Measurements from ENCODE around the gene LYSMD4.

Gene LYSMD4

DNA sequence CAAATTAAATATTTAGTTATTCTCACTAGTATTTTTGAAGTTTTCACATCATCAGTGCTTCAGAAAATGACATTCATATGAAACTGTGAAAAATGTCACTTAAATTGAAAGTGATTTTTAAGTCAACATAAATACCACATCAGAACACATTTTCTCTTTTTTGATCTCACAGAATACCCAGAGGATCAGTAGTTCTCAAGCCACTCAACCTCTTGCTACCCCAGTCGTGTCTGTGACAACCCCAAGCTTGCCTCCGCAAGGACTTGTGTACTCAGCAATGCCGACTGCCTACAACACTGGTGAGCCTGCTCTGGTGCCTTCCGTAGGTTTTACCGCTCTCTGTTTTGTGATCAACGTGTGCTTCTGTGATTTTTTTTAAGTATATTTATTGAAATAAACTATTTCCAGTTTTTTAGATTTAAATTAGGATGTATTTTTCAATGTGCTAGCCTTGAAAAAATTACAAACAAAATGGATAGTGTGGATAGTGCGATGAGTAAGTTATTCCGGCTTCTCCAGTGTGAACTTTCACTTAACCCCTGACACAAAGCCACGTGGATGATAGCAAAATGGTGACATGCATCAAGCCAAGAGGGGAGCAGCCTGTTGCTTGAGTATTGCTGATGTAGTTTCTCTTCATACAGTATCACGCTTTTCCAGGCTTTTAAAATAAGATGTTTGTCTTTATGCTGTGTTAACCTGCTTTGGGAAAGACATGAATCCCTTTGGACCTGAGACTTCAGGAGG, 26.5 kb downstream of the LYSMD4 start:
- DNase-seq (ENCODE audit: low read depth): no peak

DNA sequence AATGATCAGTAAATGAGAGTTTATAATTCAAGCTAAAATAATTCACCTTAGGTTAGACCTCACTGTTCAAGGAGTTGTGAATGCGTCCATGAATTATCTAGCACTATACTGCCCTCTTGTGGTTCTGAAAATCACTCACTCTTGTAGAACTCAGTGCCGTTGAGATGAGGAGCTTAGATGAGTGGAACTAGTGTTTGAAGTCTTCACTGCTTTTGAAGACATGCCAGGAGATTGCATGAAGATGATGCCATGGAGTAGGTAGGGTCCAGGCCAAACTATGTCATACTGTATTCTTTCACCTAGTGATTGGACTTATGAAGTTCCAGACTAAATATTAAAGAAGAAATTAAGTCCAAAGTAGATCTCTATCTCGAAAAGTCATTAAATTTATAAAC, 28.8 kb downstream of the LYSMD4 start:
- DNase-seq (ENCODE audit: low read depth): peak; percentile 79

DNA sequence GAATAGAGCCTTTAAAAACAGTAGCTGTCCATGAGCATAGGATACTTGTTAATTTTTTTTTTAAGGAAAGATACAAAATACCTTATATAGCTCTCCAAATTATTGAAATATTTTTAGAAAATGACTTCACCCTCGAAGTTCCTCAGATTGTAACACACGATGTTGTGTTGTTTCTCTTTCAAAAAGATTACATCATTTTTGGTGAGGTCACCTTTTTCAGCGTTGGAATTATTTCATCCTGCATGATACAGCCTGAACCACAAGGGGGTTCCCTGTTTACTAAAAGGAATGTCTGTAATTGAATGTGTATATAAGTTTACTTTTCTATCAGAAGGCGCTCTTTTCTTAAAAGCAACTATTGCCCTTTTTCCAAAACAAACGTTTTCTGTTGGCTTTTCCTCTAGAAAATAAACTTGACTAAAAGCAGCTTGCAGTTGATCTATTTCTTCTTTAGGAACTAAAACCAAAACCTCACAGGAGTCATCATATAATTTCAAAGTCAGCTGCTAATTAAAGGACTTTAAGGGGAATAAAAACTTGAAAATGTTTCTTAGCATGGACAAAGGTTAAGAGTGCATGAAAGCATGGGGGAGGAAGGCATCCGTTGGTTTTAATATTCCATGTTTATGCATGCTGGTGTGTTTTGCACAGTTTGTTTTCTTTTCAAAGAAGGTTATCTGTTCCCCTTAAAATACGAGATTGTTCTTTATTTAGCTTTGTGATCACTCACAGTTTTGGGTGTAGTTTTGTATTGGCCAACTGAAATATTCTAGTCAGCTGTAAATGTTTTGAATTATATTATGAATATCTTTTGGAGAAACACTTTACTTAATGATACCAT, 29.4 kb downstream of the LYSMD4 start:
- DNase-seq (ENCODE audit: low read depth): peak; percentile 86

DNA sequence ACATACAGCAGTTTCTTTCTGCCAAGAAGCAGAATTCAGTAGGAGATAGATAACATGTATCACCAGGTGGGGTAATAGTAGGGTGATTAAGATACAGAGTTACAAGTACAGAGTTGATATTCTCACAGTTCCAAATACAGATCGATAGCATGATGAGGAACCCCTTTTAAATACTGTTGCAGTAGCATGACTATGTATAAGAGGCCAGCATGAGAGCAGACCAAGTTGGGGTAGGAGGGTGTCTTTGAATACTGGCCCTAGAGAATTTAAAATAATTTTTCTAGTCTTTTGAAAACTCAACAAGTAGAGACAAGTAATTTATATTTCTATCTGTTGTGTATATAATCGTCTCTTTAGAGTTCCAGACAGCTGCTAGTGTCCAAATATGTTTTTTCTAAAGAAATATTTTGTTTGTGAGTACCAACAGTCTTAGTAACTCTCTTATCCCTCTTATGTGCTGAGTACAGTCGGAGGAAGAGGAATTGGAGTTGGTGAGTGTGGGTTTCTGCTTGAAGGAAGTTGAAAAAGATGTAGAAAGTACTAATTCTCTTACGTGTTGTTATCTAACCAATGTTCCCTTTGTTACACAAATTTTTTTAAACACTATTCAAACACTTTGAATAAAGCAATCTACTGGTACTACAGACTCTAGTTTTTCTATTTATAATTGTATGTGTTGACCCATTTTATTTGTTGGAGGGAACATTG, 30.2 kb downstream of the LYSMD4 start:
- DNase-seq (ENCODE audit: low read depth): peak; percentile 47

DNA sequence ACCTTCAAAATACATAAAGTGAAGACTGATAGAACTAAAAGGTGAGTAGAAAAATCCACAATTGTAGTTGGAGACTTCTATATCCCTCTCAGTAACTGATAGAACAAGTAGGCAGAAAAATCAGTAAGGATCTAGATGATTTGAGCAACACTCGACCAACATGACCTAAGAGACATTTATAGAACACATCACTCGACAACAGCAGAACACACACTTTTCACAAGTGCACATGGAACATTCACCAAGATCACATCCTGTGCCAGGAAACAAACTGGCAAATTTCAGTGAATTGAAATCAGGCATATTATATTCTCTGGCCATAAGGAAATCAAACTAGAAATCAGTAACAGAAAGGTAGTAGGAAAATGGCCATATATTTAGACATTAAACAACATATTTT, 37.1 kb downstream of the LYSMD4 start:
- DNase-seq (ENCODE audit: low read depth): no peak

DNA sequence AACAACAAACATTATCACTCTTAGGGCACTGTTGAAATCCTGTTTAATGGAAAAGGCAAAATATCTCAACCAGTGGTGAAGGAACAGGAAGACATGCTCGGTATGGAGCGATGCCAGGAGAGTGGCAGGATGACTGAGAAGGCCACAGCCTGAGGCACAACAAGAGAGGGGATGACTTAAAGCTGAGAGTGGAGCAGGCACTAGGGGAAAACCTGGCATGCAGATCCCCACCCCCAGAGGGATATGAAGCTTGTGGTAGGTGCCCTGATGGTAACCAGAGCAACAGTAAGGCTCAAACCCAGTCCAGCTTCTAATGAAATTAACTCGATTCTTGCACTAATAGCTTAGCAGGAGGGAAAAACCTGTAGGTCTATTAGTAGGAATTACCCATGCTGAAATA, 40.4 kb downstream of the LYSMD4 start:
- no peak for DNase-seq (ENCODE audit: low read depth)

DNA sequence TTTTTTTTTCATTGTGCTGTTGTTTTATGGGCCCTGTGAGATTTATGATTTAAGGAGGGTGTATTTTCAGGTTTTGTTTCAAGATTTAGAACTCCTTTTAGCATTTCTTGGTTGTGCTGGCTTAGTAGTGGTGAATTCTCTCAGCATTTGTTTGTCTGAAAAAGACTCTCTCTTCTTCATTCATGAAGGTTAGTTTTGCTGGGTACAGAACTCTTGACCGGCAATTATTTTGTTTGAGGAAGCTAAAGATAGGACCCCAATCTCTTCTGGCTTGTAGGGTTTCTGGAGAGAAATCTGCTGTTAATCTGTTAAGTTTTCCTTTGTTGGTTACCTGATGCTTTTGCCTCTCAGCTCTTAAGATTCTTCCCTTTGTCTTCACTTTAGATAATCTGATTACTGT, 46.9 kb downstream of the LYSMD4 start:
- no peak for DNase-seq (ENCODE audit: low read depth)

DNA sequence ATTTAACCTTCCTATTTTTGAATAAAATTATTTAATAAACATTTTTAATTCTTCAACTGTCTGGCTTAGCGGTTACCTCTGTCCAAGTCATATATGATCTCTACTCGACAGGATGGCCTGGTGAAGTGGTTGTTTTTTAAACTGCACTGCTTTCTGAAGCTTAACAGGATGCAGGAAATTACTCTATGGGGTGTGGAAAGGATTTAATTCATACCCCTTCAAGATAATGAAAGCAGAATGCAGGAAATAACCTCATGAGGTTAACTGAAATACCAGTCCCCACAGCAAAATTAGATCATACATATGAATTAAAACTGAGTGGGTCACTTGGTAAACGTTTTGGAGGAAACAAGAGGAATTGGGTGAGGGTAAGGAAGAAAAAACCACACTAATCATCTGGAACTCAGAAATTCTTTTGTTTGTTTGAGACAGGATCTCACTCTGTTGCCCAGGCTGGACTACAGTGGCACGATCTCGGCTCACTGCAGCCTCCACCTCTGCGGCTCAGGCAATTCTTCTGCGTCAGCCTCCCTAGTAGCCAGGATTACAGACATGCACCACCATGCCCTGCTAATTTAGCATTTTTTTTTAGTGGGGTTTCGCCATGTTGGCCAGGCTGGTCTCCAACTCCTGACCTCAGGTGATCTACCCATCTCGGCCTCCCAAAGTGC, 50.1 kb downstream of the LYSMD4 start:
- peak; percentile 46 for DNase-seq (ENCODE audit: low read depth)

DNA sequence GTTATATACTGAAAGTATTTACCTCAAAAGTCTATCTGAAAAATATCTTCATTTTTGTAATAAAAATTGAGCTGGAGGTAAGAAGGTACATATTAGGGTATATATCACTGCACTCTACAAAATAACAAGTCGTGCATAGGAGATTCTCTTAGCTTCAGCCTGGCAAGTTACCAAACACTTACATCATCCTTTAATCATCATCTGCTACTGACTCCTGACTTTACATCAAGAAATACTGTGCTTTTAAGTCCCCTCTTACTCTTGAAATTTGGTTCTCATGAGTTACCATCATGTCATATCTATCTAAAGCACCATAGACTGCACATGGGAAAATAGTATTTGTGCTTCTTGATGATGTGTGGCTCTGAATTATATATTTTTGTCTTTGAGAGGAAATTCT, 50.8 kb downstream of the LYSMD4 start:
- DNase-seq (ENCODE audit: low read depth): peak; percentile 91

DNA sequence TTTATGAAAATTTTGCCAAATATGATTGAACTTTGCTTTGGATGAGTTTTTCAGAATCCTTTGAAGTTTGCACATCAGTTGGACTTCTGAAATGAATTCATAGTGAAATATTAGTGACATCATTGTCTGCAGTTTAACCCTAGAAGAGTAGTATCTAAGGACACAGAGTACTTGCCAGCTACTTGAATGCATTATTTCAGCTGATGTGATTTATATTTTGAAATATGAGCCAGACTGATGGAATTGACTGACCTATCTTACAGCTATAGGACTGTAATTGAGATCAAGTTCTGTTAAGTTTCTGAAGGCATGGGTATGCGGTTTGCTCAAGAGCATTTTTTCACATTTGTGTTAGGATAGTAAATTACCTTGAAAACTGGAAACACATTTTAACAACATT, 51.2 kb downstream of the LYSMD4 start:
- no peak for DNase-seq (ENCODE audit: low read depth)

DNA sequence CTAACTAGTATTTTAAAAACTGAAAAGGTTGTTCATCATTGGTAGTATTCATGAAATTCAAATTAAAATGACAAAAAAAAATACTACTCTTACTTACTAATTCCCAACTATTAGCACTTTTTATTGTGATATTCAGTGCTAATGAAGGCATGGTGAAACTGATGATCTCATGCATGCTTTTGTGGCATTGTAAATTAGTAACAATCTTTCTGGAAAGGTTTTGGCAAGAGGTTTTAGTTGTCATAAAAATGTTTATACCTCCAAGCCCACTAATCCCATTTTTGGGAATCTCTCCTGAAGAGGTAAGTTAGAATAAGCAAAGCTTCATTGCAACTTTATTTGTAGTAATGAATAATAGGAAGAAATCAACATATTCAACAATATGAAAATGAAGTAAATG, 53.0 kb downstream of the LYSMD4 start:
- DNase-seq (ENCODE audit: low read depth): no peak

DNA sequence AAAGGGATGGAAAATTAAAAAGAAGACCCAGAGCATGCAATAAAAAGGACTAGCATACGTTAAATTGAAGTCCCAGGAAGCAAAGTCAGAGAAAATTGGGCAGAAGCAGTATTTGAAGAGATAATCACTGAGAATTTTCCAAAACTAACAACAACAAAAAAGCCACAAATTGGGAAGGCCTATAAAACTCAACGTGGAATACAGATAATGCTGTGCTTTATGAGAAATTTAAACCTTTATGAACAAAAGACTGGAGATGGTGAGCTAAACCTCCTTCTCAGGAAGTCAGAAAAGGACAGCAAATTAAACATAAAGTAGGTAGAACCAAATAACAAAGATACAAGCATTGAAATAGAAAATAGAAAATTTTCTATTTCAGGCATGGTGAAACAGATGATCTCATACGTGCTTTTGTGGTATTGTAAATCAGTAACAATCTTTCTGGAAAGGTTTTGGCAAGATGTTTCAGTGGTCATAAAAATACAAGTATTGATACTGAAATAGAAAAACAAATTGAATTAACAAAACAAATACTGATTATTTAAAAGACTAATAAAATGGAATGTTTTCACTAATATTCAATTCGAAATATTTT, 55.6 kb downstream of the LYSMD4 start:
- DNase-seq (ENCODE audit: low read depth): no peak

Measured in non-pigmented ciliary epithelial cell (primary cell).